Prostate gland (tissue), 2 donors: Measurements from ENCODE around the gene CCT7.

Source experiments
- CTCF ChIP-seq, 4 experiments: fragments of 200-600 bp in 2 of 4; fragments of 450-650 bp in 2 of 4; sonication (generic) in 2 of 4; IDR thresholded peaks; 1 replicate in 3 of 4; 2 replicates in 1 of 4; pipeline ENCODE4 v1.5.1; 2016 to 2019; ENCODE audit warnings: antibody characterized with exemption in 4 of 4, mild to moderate bottlenecking in 2 of 4, moderate library complexity in 2 of 4
- POLR2A ChIP-seq: fragments of 450-650 bp; IDR thresholded peaks from one replicate; pipeline ENCODE4 v1.6.1; 2016; ENCODE audit warnings: antibody characterized with exemption, mild to moderate bottlenecking
- POLR2AphosphoS5 ChIP-seq: sonication (generic); formaldehyde crosslinking; IDR thresholded peaks from one replicate; pipeline ENCODE4 v1.6.1; 2017; ENCODE audit warnings: antibody characterized with exemption

GRCh38 chr2:73252238-73253027 lies 18.3 kb downstream of the CCT7 start:
- TF ChIP-seq CTCF (IDR thresholded peaks at IDR 0.05) (no peak), POLR2AphosphoS5 (no peak), POLR2A (no peak)
